GM12878 (cell line): ENCODE data around the gene RIC8B. TPM values are rescaled to one million over a fixed set of nuclear protein-coding genes. Genes with fewer than 3 reads are reported as not detected.

Experiments used
- ATAC-seq: fragments of 200-7000 bp; cut with Tn5 transposase; 3 replicates; pipeline ENCODE4 v1.9.1; 2020; ENCODE audit warnings: mild to moderate bottlenecking, moderate library complexity
- BruUV-seq: library from RNA; stranded (reverse); fragments of 400-500 nt; replicated peaks from 2 replicates; lab custom pipeline; 2021; lab: Mats Ljungman, UMichigan
- CTCF ChIA-PET: fragments of 300-600 bp; sonication (Branson Sonifier 250); formaldehyde crosslinking; extraction: SDS; loops from one replicate; lab custom pipeline; 2021; ENCODE audit warnings: inconsistent platforms; lab: Yijun Ruan, JAX
- POLR2A ChIA-PET: fragments of 350-600 bp; formaldehyde crosslinking; extraction: SDS; loops from one replicate; lab custom pipeline; 2021; ENCODE audit warnings: inconsistent platforms; lab: Charles Lee
- RAD21 ChIA-PET: fragments of 300-600 bp; sonication (Branson Sonifier 250); formaldehyde crosslinking; loops from one replicate; lab custom pipeline; 2023; ENCODE audit warnings: antibody characterized with exemption; ENCODE audit not compliant: unreplicated experiment; lab: Charles Lee
- SMC1A ChIA-PET: fragments of 300-600 bp; sonication (Branson Sonifier 250); formaldehyde crosslinking; loops from one replicate; lab custom pipeline; 2023; ENCODE audit not compliant: unreplicated experiment, uncharacterized antibody; lab: Charles Lee
- DNase-seq: peaks from one replicate; pipeline ENCODE4 v3.0.0-alpha.2; 2011; ENCODE audit warnings: low read depth, low spot score
- FAIRE-seq: peaks from 3 replicates; lab custom pipeline; 2011; peaks lifted over from hg19 to GRCh38; lab: Jason Lieb, UNC
- H2AFZ ChIP-seq: 2 replicates; pipeline ENCODE4 v1.6.0; 2011; ENCODE audit warnings: low read depth, low read length, control low read depth; ENCODE audit not compliant: control insufficient read depth
- H3K27ac ChIP-seq: 2 replicates; pipeline ENCODE4 v1.5.1; 2011; ENCODE audit warnings: control low read depth; ENCODE audit not compliant: control insufficient read depth, insufficient read depth
- H3K27me3 ChIP-seq, 2 experiments: replicated peaks in 1 of 2; 2 replicates each; pipeline versions ENCODE4 v1.6.0 to v1.6.1; 2011; ENCODE audit warnings: low read length in 1 of 2; ENCODE audit not compliant: control insufficient read depth in 2 of 2, insufficient read depth in 2 of 2
- H3K36me3 ChIP-seq, 2 experiments: 2 replicates each; pipeline ENCODE4 v1.5.1; 2011; ENCODE audit warnings: low read length in 1 of 2; ENCODE audit not compliant: control insufficient read depth in 2 of 2, insufficient read depth in 2 of 2
- H3K4me1 ChIP-seq: 2 replicates; pipeline ENCODE4 v1.6.1; 2011; ENCODE audit warnings: mild to moderate bottlenecking, low read length, moderate library complexity, mixed read lengths; ENCODE audit not compliant: control insufficient read depth, insufficient read depth
- H3K4me2 ChIP-seq: 2 replicates; pipeline ENCODE4 v1.6.0; 2011; ENCODE audit warnings: control low read depth; ENCODE audit not compliant: control insufficient read depth, insufficient read depth
- H3K4me3 ChIP-seq: fragments of 200-600 bp; sonication (generic); 2 replicates; pipeline ENCODE4 v1.5.1; 2016
- H3K79me2 ChIP-seq: 2 replicates; pipeline ENCODE4 v1.6.0; 2011; ENCODE audit warnings: low read length; ENCODE audit not compliant: control insufficient read depth, insufficient read depth
- H3K9ac ChIP-seq: 2 replicates; pipeline ENCODE4 v1.8.0; 2011; ENCODE audit warnings: low read length, control low read depth, mixed read lengths; ENCODE audit not compliant: control insufficient read depth, insufficient read depth
- H3K9me3 ChIP-seq: replicated peaks from 3 replicates; pipeline ENCODE4 v1.5.1; 2011; ENCODE audit warnings: mild to moderate bottlenecking, low read length; ENCODE audit not compliant: control insufficient read depth, insufficient read depth
- H4K20me1 ChIP-seq: 2 replicates; pipeline ENCODE4 v1.6.0; 2011; ENCODE audit not compliant: control insufficient read depth, insufficient read depth
- BCL11A ChIP-seq: IDR thresholded peaks from 2 replicates; pipeline ENCODE4 v1.6.1; 2011; ENCODE audit warnings: low read depth, low read length
- EED ChIP-seq: sonication (generic); IDR thresholded peaks from 2 replicates; pipeline ENCODE4 v1.6.1; 2016; ENCODE audit warnings: antibody characterized with exemption, low read depth
- EP300 ChIP-seq, 2 experiments: fragments of 150-350 bp in 1 of 2; IDR thresholded peaks; 2 replicates each; pipeline ENCODE4 v1.6.1; 2011 to 2012; ENCODE audit warnings: low read depth in 2 of 2, low read length in 2 of 2, borderline replicate concordance in 1 of 2, improper control_type of control experiment in 1 of 2, inconsistent platforms in 1 of 2; ENCODE audit not compliant: control insufficient read depth in 1 of 2
- HDAC2 ChIP-seq: fragments of 200-600 bp; sonication (generic); IDR thresholded peaks from 2 replicates; pipeline ENCODE4 v1.6.1; 2017
- HDAC6 ChIP-seq: fragments of 200-600 bp; sonication (generic); IDR thresholded peaks from one replicate; pipeline ENCODE4 v1.8.0; 2017; ENCODE audit warnings: antibody characterized with exemption; ENCODE audit not compliant: unreplicated experiment
- IRF4 ChIP-seq: IDR thresholded peaks from 2 replicates; pipeline ENCODE4 v1.6.1; 2011; ENCODE audit warnings: low read depth, low read length
- JUNB ChIP-seq: IDR thresholded peaks from 2 replicates; pipeline ENCODE4 v1.6.1; 2016; ENCODE audit warnings: antibody characterized with exemption, mild to moderate bottlenecking
- MEF2B ChIP-seq: fragments of 450-650 bp; IDR thresholded peaks from 2 replicates; pipeline ENCODE4 v1.6.1; 2018; ENCODE audit warnings: mild to moderate bottlenecking, moderate library complexity; ENCODE audit not compliant: partially characterized antibody, poor library complexity, severe bottlenecking
- MTA2 ChIP-seq: fragments of 450-650 bp; IDR thresholded peaks from 2 replicates; pipeline ENCODE4 v1.6.1; 2016; ENCODE audit warnings: low read depth, mild to moderate bottlenecking, moderate library complexity
- NFYA ChIP-seq: IDR thresholded peaks from 2 replicates; pipeline ENCODE4 v1.6.1; 2011; ENCODE audit warnings: low read depth, mild to moderate bottlenecking, low read length, improper control_type of control experiment, borderline replicate concordance
- PAX5 ChIP-seq: IDR thresholded peaks from 2 replicates; pipeline ENCODE4 v1.6.1; 2011; ENCODE audit warnings: low read depth, low read length, borderline replicate concordance
- RELA ChIP-seq: fragments of 450-650 bp; IDR thresholded peaks from 2 replicates; pipeline ENCODE4 v1.8.0; 2014; ENCODE audit warnings: borderline replicate concordance; ENCODE audit not compliant: partially characterized antibody
- STAT1 ChIP-seq: fragments of 450-650 bp; conservative IDR thresholded peaks from 2 replicates; pipeline ENCODE4 v1.6.1; 2014; ENCODE audit warnings: antibody characterized with exemption, mild to moderate bottlenecking
- SUPT20H ChIP-seq: IDR thresholded peaks from 2 replicates; pipeline ENCODE4 v1.6.1; 2011; ENCODE audit warnings: low read depth, mild to moderate bottlenecking, low read length, moderate library complexity, borderline replicate concordance; ENCODE audit not compliant: control insufficient read depth
- TCF7 ChIP-seq: IDR thresholded peaks from 2 replicates; pipeline ENCODE4 v1.6.1; 2014; ENCODE audit warnings: antibody characterized with exemption, borderline replicate concordance
- YY1 ChIP-seq: IDR thresholded peaks from 2 replicates; pipeline ENCODE4 v1.6.1; 2011; ENCODE audit warnings: low read depth, mild to moderate bottlenecking, low read length
- ZBTB33 ChIP-seq: fragments of 450-650 bp; IDR thresholded peaks from 2 replicates; pipeline ENCODE4 v1.6.1; 2017; ENCODE audit warnings: mild to moderate bottlenecking
- WGBS: methylation state at CpG from one replicate; pipeline ENCODE4 v1.1.6; 2016; ENCODE audit warnings: low lambda C conversion rate; ENCODE audit not compliant: insufficient replicate concordance, insufficient coverage; ENCODE audit errors: missing lambda C conversion rate; 5-methylcytosine and 5-hydroxymethylcytosine counted together
- in situ Hi-C: fragments of 300-500 bp; cut with MboI; formaldehyde crosslinking; loops from 9 replicates; pipeline ENCODE4 v1.14.3; 2018; ENCODE audit warnings: mixed read lengths
- intact Hi-C: fragments of 100-400 bp; cut with micrococcal nuclease; formaldehyde crosslinking; loops from one replicate; pipeline ENCODE4 v1.14.2; 2022; ENCODE audit not compliant: unreplicated experiment
- polyA plus RNA-seq, 11 experiments: library from polyadenylated mRNA; depleted of rRNA in 4 of 11; unstranded in 6 of 11; stranded (reverse) in 5 of 11; fragments of >200 nt; fragmentation: Nextera tagmentation in 4 of 11; fragmentation: Illumina TruSeq in 1 of 11; extraction: Ambion mirVana in 4 of 11; extraction: Trizol in 1 of 11; gene quantifications; 1 replicate in 1 of 11; 2 replicates in 10 of 11; pipeline versions ENCODE4 v1.2.1 to v1.2.3, GENCODE V29; 2011 to 2016; ENCODE audit warnings: inconsistent platforms in 2 of 11, missing spikeins in 2 of 11, low read depth in 1 of 11
- total RNA-seq, 4 experiments: library from RNA; depleted of rRNA in 3 of 4; stranded (reverse); fragments of >200 nt in 3 of 4; fragmentation: Illumina TruSeq in 1 of 4; extraction: Trizol in 1 of 4; gene quantifications; 2 replicates each; pipeline versions ENCODE4 v1.2.1 to v1.2.3, GENCODE V29; 2013 to 2021
- TF ChIP-seq, protein P1 (sequence below): fragments of 450-650 bp; formaldehyde crosslinking; IDR thresholded peaks from 2 replicates; pipeline ENCODE4 v1.4.0; 2022; ENCODE audit warnings: mild to moderate bottlenecking, moderate library complexity
- TF ChIP-seq, protein P2 (sequence below): IDR thresholded peaks from 2 replicates; pipeline ENCODE4 v1.6.1; 2012; ENCODE audit warnings: low read depth, low read length, improper control_type of control experiment

The RIC8B gene
- total and polyA plus RNA-seq, 10 of the 15 experiments (the other 5 are each of a cell fraction or from before 2014, with no cell fraction given) = 2.3 to 10.8 (median 6.2) TPM

- TF ChIP-seq NFYA = no peak
- TF ChIP-seq HDAC2 = no peak
- TF ChIP-seq JUNB = no peak
- TF ChIP-seq BCL11A = no peak
- TF ChIP-seq IRF4 = no peak
- no peak for TF ChIP-seq TCF7
These were observed 6.3 kb upstream of the RIC8B start (continued) for GRCh38 chr12:106767954-106768822.

- FAIRE-seq (no peak), DNase-seq (no peak), ATAC-seq (no peak)
- Histone ChIP-seq H3K4me1 (peaks cover 4% of the 10 kb centered on the region; the same call in 1 of the 2 replicates), H3K27me3 (no peaks in the 10 kb centered on the region), H3K36me3 (no peaks in the 10 kb centered on the region), H3K9me3 (no peaks in the 10 kb centered on the region), H3K9ac (no peak overlapping the region), H3K79me2 (no peaks in the 10 kb centered on the region), H3K4me3 (no peak overlapping the region), H2AFZ (no peak overlapping the region), H3K4me2 (no peak overlapping the region), H3K27ac (no peak overlapping the region), H4K20me1 (no peaks in the 10 kb centered on the region)
- ChIA-PET POLR2A (no interaction called here), SMC1A (no interaction called here), CTCF (no interaction called here), RAD21 (no interaction called here)
- BruUV-seq = no TSS peak
- intact Hi-C loops = no loop called here
- 87% methylated on average over 5 of the region's 5 CpGs for WGBS
- in situ Hi-C loops = no loop called here
- no peak for TF ChIP-seq EED
- TF ChIP-seq, protein P1, sequence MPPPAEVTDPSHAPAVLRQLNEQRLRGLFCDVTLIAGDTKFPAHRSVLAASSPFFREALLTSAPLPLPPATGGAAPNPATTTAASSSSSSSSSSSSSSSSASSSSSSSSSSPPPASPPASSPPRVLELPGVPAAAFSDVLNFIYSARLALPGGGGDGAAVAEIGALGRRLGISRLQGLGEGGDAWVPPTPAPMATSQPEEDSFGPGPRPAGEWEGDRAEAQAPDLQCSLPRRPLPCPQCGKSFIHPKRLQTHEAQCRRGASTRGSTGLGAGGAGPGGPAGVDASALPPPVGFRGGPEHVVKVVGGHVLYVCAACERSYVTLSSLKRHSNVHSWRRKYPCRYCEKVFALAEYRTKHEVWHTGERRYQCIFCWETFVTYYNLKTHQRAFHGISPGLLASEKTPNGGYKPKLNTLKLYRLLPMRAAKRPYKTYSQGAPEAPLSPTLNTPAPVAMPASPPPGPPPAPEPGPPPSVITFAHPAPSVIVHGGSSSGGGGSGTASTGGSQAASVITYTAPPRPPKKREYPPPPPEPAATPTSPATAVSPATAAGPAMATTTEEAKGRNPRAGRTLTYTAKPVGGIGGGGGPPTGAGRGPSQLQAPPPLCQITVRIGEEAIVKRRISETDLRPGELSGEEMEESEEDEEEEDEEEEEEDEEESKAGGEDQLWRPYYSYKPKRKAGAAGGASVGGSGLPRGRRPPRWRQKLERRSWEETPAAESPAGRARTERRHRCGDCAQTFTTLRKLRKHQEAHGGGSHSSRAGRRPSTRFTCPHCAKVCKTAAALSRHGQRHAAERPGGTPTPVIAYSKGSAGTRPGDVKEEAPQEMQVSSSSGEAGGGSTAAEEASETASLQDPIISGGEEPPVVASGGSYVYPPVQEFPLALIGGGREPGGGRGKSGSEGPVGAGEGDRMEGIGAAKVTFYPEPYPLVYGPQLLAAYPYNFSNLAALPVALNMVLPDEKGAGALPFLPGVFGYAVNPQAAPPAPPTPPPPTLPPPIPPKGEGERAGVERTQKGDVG (CRISPR knock-in tag) = no peak
- no peak for TF ChIP-seq MEF2B
- TF ChIP-seq STAT1 = no peak
- TF ChIP-seq, protein P2, sequence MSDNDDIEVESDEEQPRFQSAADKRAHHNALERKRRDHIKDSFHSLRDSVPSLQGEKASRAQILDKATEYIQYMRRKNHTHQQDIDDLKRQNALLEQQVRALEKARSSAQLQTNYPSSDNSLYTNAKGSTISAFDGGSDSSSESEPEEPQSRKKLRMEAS = no peak
- TF ChIP-seq HDAC6 = no peak
- no peak for TF ChIP-seq PAX5
- TF ChIP-seq EP300 (IDR thresholded peaks at IDR 0.05; ENCODE audit: borderline replicate concordance in 1 of 2, control insufficient read depth in 1 of 2, low read depth in 2 of 2, low read length in 2 of 2) = no peak
- no peak for TF ChIP-seq ZBTB33
- no peak for TF ChIP-seq MTA2
- TF ChIP-seq YY1 = no peak
- no peak for TF ChIP-seq SUPT20H
- TF ChIP-seq RELA = no peak
These were observed 5.4 kb upstream of the RIC8B start for GRCh38 chr12:106769078-106769477.
